Activated naive CD8-positive, alpha-beta T cell treated with anti-CD3 and anti-CD28 coated beads, Interleukin-2, amount 50 U/mL, for 16 hours (primary cell): ENCODE measurements around the gene PRICKLE4.

Experiments
- DNase-seq: peaks from one replicate; pipeline ENCODE4 v3.0.0-alpha.2; 2020; ENCODE audit warnings: low read depth, low spot score

PRICKLE4 gene

GRCh38 chr6:41771058-41771983, 9.3 kb upstream of the PRICKLE4 start:
- no peak for DNase-seq

GRCh38 chr6:41774841-41775240, 5.7 kb upstream of the PRICKLE4 start:
- no peak for DNase-seq

- DNase-seq, result no peak
Observed at GRCh38 chr6:41775293-41775882, 5.2 kb upstream of the PRICKLE4 start.

GRCh38 chr6:41777551-41778285, 2.9 kb upstream of the PRICKLE4 start:
- no peak for DNase-seq

GRCh38 chr6:41778895-41779294, 1.7 kb upstream of the PRICKLE4 start:
- DNase-seq, result no peak

- DNase-seq, result no peak
Observed at GRCh38 chr6:41779336-41779735, 1.2 kb upstream of the PRICKLE4 start.

- DNase-seq, result peak; percentile 98
Observed at GRCh38 chr6:41779788-41780550, 613 bp upstream of the PRICKLE4 start, which contains the start of gene FRS3. FRS3 (minus strand) TSS chr6:41779900; CDS start chr6:41776987, 2,913 bp downstream.

- no peak for DNase-seq
Observed at GRCh38 chr6:41781366-41781730, 766 bp downstream of the PRICKLE4 start.

- DNase-seq, result no peak
Observed at GRCh38 chr6:41783106-41783780, 2.7 kb downstream of the PRICKLE4 start.

- DNase-seq, result no peak
Observed at GRCh38 chr6:41784581-41785171, 4.1 kb downstream of the PRICKLE4 start.

GRCh38 chr6:41785254-41785653, 4.7 kb downstream of the PRICKLE4 start:
- DNase-seq, result no peak

GRCh38 chr6:41785689-41786450, 5.3 kb downstream of the PRICKLE4 start:
- DNase-seq, result no peak

GRCh38 chr6:41786451-41787218, 6.1 kb downstream of the PRICKLE4 start:
- peak; percentile 72 for DNase-seq

GRCh38 chr6:41787219-41787917, 6.8 kb downstream of the PRICKLE4 start, which contains the start of gene TOMM6:
TOMM6 (plus strand) TSS chr6:41787694; CDS start chr6:41787698, 4 bp downstream.
- DNase-seq, result peak; percentile 91

- no peak for DNase-seq
Observed at GRCh38 chr6:41789390-41789724, 8.8 kb downstream of the PRICKLE4 start.

GRCh38 chr6:41790045-41790444, 9.5 kb downstream of the PRICKLE4 start:
- no peak for DNase-seq

- no peak for DNase-seq
Observed at GRCh38 chr6:41791305-41791704, 10.7 kb downstream of the PRICKLE4 start.

- DNase-seq, result no peak
Observed at GRCh38 chr6:41791984-41792383, 11.4 kb downstream of the PRICKLE4 start.
